GM13976 (cell line): Measurements from ENCODE around the gene TGM3.

Experiments used
- DNase-seq: peaks from one replicate; pipeline ENCODE4 v3.0.0; 2012; ENCODE audit warnings: low spot score
- CTCF ChIP-seq: IDR thresholded peaks from 2 replicates; pipeline ENCODE4 v1.5.1; 2012; ENCODE audit warnings: borderline replicate concordance, mild to moderate bottlenecking; ENCODE audit not compliant: insufficient read depth; ENCODE audit errors: extremely low read depth, missing control alignments, control extremely low read depth
- in situ Hi-C: fragments of 300-500 bp; cut with MboI; formaldehyde crosslinking; loops from one replicate; pipeline ENCODE4 v1.12.0; 2022; ENCODE audit warnings: low sequenced_read_pairs, mixed read lengths, inconsistent platforms; ENCODE audit not compliant: unreplicated experiment

TGM3 gene

GRCh38 chr20:2295886-2296515 lies at the start of gene TGM3:
Gene TGM3, plus strand, starts transcription at chr20:2296001. Its CDS starts 63 bp downstream, at chr20:2296064.
- TF ChIP-seq CTCF = no peak

GRCh38 chr20:2246069-2246491 lies 49.7 kb upstream of the TGM3 start:
- DNase-seq = no peak
- in situ Hi-C loops = no loop called here
- no peak for TF ChIP-seq CTCF

More at GRCh38 chr20:2295886-2296515, at the start of gene TGM3:
- DNase-seq = no peak
- in situ Hi-C loops = no loop called here

DNA sequence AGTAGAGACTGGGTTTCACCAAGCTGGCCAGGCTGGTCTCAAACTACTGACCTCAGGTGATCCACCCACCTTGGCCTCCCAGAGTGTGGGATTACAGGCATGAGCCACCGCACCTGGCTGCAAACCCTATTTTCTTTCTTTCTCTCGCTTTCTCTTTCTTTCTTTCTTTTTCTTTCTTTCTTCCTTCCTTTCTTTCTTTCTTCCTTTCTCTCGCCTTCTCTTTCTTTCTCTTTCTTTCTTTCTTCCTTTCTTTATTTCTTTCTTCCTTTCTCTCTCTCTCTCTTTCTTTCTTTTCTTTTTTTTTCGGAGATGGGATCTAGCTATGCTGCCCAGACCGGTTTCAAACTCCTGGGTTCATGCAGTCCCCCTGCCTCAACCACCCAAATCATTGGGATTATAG lies 47.0 kb upstream of the TGM3 start:
- TF ChIP-seq CTCF = no peak
- in situ Hi-C loops = no loop called here

DNA sequence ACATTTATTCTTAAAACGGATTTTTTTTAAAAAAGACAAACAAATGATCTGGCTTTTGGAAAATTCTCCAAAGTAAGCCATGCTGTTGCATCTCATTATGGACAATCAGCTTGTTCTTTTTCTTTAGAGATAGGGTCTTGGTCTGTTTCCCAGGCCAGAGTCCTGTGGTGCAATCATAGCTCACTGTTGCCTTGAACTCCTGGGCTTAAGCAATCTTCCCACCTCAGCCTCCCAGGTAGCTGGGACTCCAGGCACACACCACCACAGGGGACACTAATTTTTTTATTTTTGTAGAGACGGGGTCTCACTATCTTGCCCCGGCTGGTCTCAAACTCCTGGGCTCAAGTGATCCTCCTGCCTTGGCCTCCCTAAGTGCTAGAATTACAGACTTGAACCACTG lies 45.9 kb upstream of the TGM3 start:
- DNase-seq = no peak
- in situ Hi-C loops = no loop called here
- no peak for TF ChIP-seq CTCF

More for the DNA sequence above, 47.0 kb upstream of the TGM3 start:
- no peak for DNase-seq

- in situ Hi-C loops = no loop called here
- DNase-seq = no peak
- no peak for TF ChIP-seq CTCF
Observed at GRCh38 chr20:2252419-2252997, 43.3 kb upstream of the TGM3 start.

DNA sequence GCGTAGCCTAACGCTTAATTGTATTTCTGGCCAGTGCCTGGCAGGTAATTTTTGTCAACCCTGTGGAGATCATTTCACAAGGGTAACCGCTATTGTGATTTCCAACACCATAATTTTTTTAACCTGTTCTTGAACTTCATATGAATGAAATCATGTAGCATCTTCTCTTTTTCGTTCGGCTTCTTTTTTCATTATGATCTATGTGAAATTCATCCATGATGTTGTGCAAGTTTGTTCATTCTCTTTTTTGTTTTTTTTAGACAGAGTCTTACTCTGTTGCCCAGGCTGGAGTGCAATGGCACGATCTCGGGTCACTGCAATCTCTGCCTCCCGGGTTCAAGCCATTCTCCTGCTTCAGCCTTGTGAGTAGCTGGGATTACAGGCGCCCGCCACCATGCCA lies 42.5 kb upstream of the TGM3 start:
- no peak for TF ChIP-seq CTCF
- in situ Hi-C loops = no loop called here
- DNase-seq = no peak

DNA sequence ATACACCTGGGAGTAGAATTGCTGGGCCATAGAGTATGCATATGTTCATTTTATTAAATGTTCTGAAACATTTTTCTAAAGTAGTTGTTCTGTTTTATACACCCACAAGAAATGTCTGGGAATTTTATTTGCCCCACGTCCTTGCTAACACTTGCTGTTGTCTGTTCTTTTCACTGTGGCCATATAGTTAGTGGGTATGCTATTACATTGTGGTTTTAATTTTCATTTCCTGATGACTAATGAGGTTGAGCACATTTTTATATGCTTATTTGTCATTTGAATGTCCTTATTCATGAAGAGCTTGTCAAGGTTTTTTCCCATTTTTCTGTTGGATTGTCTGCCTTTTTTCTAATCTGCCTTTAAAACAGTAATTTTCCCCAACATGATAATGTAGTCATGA lies 41.5 kb upstream of the TGM3 start:
- in situ Hi-C loops = no loop called here
- TF ChIP-seq CTCF = no peak
- DNase-seq = no peak
